ENCODE measurements around the gene PARP2. TPM values are rescaled to one million over a fixed set of nuclear protein-coding genes. Genes with fewer than 3 reads are reported as not detected.

The PARP2 gene
- total RNA-seq, 6 experiments from 2014 or later, result 15.7 to 22.9 (median 22.0) TPM

GRCh38 chr14:20397511-20397910 is 54.1 kb downstream of the PARP2 start:
- TF ChIP-seq CTCF (IDR thresholded peaks at IDR 0.05), result no peak
- H3K27ac Mint-ChIP-seq, result no peak overlapping the region
- no peak overlapping the region for H3K4me3 Mint-ChIP-seq
- peaks cover 27% of the 10 kb centered on the region for H3K36me3 Mint-ChIP-seq (ENCODE audit: low read depth)
- no peaks in the 10 kb centered on the region for H3K9me3 Mint-ChIP-seq
- DNase-seq, result no peak
- no peaks in the 10 kb centered on the region; the same call in 1 of the 2 replicates for H3K27me3 Mint-ChIP-seq (ENCODE audit: insufficient read depth)
- H3K4me1 Mint-ChIP-seq (ENCODE audit: low read depth), result peaks cover 16% of the 10 kb centered on the region

GRCh38 chr14:20400589-20400964 is 57.1 kb downstream of the PARP2 start:
- peaks cover 16% of the 10 kb centered on the region for H3K4me1 Mint-ChIP-seq (ENCODE audit: low read depth)
- H3K36me3 Mint-ChIP-seq (ENCODE audit: low read depth), result peaks cover 42% of the 10 kb centered on the region
- H3K4me3 Mint-ChIP-seq, result no peak overlapping the region
- H3K27me3 Mint-ChIP-seq (ENCODE audit: insufficient read depth), result peaks cover 2% of the 10 kb centered on the region
- DNase-seq, result no peak
- TF ChIP-seq CTCF (IDR thresholded peaks at IDR 0.05), result no peak
- H3K27ac Mint-ChIP-seq, result no peak overlapping the region; the same call in 1 of the 2 replicates
- no peaks in the 10 kb centered on the region for H3K9me3 Mint-ChIP-seq

GRCh38 chr14:20400965-20401593 is 57.6 kb downstream of the PARP2 start:
- Mint-ChIP-seq H3K4me1 (ENCODE audit: low read depth) (peaks cover 16% of the 10 kb centered on the region), H3K9me3 (no peaks in the 10 kb centered on the region), H3K27ac (peak overlapping the region; percentile 36; the same call in 1 of the 2 replicates), H3K36me3 (ENCODE audit: low read depth) (peaks cover 44% of the 10 kb centered on the region), H3K4me3 (no peak overlapping the region), H3K27me3 (ENCODE audit: insufficient read depth) (peaks cover 2% of the 10 kb centered on the region)
- DNase-seq, result peak; percentile 47
- no peak for TF ChIP-seq CTCF (IDR thresholded peaks at IDR 0.05)

- H3K9me3 Mint-ChIP-seq, result no peaks in the 10 kb centered on the region
- H3K27ac Mint-ChIP-seq, result no peak overlapping the region
- H3K36me3 Mint-ChIP-seq (ENCODE audit: low read depth), result peaks cover 43% of the 10 kb centered on the region
- DNase-seq, result no peak
- H3K4me1 Mint-ChIP-seq (ENCODE audit: low read depth), result peaks cover 21% of the 10 kb centered on the region
- TF ChIP-seq CTCF (IDR thresholded peaks at IDR 0.05), result no peak
- H3K27me3 Mint-ChIP-seq (ENCODE audit: insufficient read depth), result peaks cover 2% of the 10 kb centered on the region; the same call in 1 of the 2 replicates
- no peak overlapping the region for H3K4me3 Mint-ChIP-seq
These were observed 60.1 kb downstream of the PARP2 start for GRCh38 chr14:20403521-20403920.

Other genes starting within 250 kb of the PARP2 start
- gene OR4K17, start 232.9 kb upstream of the PARP2 start, total RNA-seq (2021; fragmentation: NEBNext Ultra II Directional; extraction: Animal tissue kit (Norgen Biotek cat#: 25700)), result not detected
- gene OR4N5, start 204.8 kb upstream of the PARP2 start, total RNA-seq (2021; fragmentation: NEBNext Ultra II Directional; extraction: Animal tissue kit (Norgen Biotek cat#: 25700)), result not detected
- gene OR11G2, start 152.7 kb upstream of the PARP2 start, total RNA-seq (2021; fragmentation: NEBNext Ultra II Directional; extraction: Animal tissue kit (Norgen Biotek cat#: 25700)), result not detected
- not detected for gene OR11H6, start 119.9 kb upstream of the PARP2 start, total RNA-seq (2021; fragmentation: NEBNext Ultra II Directional; extraction: Animal tissue kit (Norgen Biotek cat#: 25700))
- not detected for gene OR11H7, start 114.7 kb upstream of the PARP2 start, total RNA-seq (2021; fragmentation: NEBNext Ultra II Directional; extraction: Animal tissue kit (Norgen Biotek cat#: 25700))
- not detected for gene OR11H4, start 104.3 kb upstream of the PARP2 start, total RNA-seq (2021; fragmentation: NEBNext Ultra II Directional; extraction: Animal tissue kit (Norgen Biotek cat#: 25700))
- 10 to 100 TPM; 21.3 to 27.1 (median 23.3) TPM for gene TTC5, start 37.7 kb upstream of the PARP2 start, total RNA-seq (2021; fragmentation: NEBNext Ultra II Directional; extraction: Animal tissue kit (Norgen Biotek cat#: 25700))
- 10 to 100 TPM; 17.6 to 24.0 (median 20.3) TPM for gene CCNB1IP1, start 10.4 kb upstream of the PARP2 start, total RNA-seq (2021; fragmentation: NEBNext Ultra II Directional; extraction: Animal tissue kit (Norgen Biotek cat#: 25700))
- gene TEP1, start 69.9 kb downstream of the PARP2 start, total RNA-seq (2021; fragmentation: NEBNext Ultra II Directional; extraction: Animal tissue kit (Norgen Biotek cat#: 25700)), result 10 to 100 TPM; 11.6 to 16.1 (median 13.7) TPM
- gene KLHL33, start 92.5 kb downstream of the PARP2 start, total RNA-seq (2021; fragmentation: NEBNext Ultra II Directional; extraction: Animal tissue kit (Norgen Biotek cat#: 25700)), result under 1 TPM in 1 of 6 experiments, not detected in 5; 0.05 TPM
- 10 to 100 TPM; 26.4 to 33.8 (median 30.7) TPM for gene OSGEP, start 111.2 kb downstream of the PARP2 start, total RNA-seq (2021; fragmentation: NEBNext Ultra II Directional; extraction: Animal tissue kit (Norgen Biotek cat#: 25700))
- 100 to 1,000 TPM; 161 to 189 (median 184) TPM for gene APEX1, start 111.6 kb downstream of the PARP2 start, total RNA-seq (2021; fragmentation: NEBNext Ultra II Directional; extraction: Animal tissue kit (Norgen Biotek cat#: 25700))
- 10 to 100 TPM; 17.0 to 20.3 (median 19.2) TPM for gene PIP4P1, start 117.8 kb downstream of the PARP2 start, total RNA-seq (2021; fragmentation: NEBNext Ultra II Directional; extraction: Animal tissue kit (Norgen Biotek cat#: 25700))
- gene PNP, start 125.8 kb downstream of the PARP2 start, total RNA-seq (2021; fragmentation: NEBNext Ultra II Directional; extraction: Animal tissue kit (Norgen Biotek cat#: 25700)), result 10 to 100 TPM; 19.8 to 32.3 (median 25.7) TPM
- gene RNASE10, start 161.9 kb downstream of the PARP2 start, total RNA-seq (2021; fragmentation: NEBNext Ultra II Directional; extraction: Animal tissue kit (Norgen Biotek cat#: 25700)), result under 1 TPM in 2 of 6 experiments, not detected in 4; 0.14 to 0.17 TPM
- not detected for gene RNASE9, start 217.4 kb downstream of the PARP2 start, total RNA-seq (2021; fragmentation: NEBNext Ultra II Directional; extraction: Animal tissue kit (Norgen Biotek cat#: 25700))
- gene RNASE11, start 244.4 kb downstream of the PARP2 start, total RNA-seq (2021; fragmentation: NEBNext Ultra II Directional; extraction: Animal tissue kit (Norgen Biotek cat#: 25700)), result not detected
- not detected for gene RNASE12, start 247.7 kb downstream of the PARP2 start, total RNA-seq (2021; fragmentation: NEBNext Ultra II Directional; extraction: Animal tissue kit (Norgen Biotek cat#: 25700))

All from HFFc6 (cell line).